Measurements from ENCODE around the gene IQSEC2. TPM values are rescaled to one million over a fixed set of nuclear protein-coding genes. Genes with fewer than 3 reads are reported as not detected.

IQSEC2 gene
- total RNA-seq, 1 experiment from 2014 or later = 6.3 TPM

GRCh38 chrX:53257166-53257565, 24.2 kb downstream of the IQSEC2 start:
- in situ Hi-C loops (cut with HindIII; ENCODE audit: low pct_unique_long_range_greater_than_20kb, low sequenced_read_pairs) = no loop called here
- DNase-seq (ENCODE audit: low read depth, low spot score) = no peak

- in situ Hi-C loops (cut with HindIII; ENCODE audit: low pct_unique_long_range_greater_than_20kb, low sequenced_read_pairs) = no loop called here
- DNase-seq (ENCODE audit: low read depth, low spot score) = no peak
Observed at GRCh38 chrX:53256446-53257041, 24.8 kb downstream of the IQSEC2 start.

GRCh38 chrX:53255738-53256191, 25.6 kb downstream of the IQSEC2 start:
- in situ Hi-C loops (cut with HindIII; ENCODE audit: low pct_unique_long_range_greater_than_20kb, low sequenced_read_pairs) = no loop called here

GRCh38 chrX:53254570-53255461, 26.6 kb downstream of the IQSEC2 start:
- in situ Hi-C loops (cut with HindIII; ENCODE audit: low pct_unique_long_range_greater_than_20kb, low sequenced_read_pairs) = no loop called here
- no peak for DNase-seq (ENCODE audit: low read depth, low spot score)

More at GRCh38 chrX:53255738-53256191, 25.6 kb downstream of the IQSEC2 start:
- DNase-seq (ENCODE audit: low read depth, low spot score) = no peak

GRCh38 chrX:53253293-53254020, 27.9 kb downstream of the IQSEC2 start:
- in situ Hi-C loops (cut with HindIII; ENCODE audit: low pct_unique_long_range_greater_than_20kb, low sequenced_read_pairs) = no loop called here
- no peak for DNase-seq (ENCODE audit: low read depth, low spot score)

- in situ Hi-C loops (cut with HindIII; ENCODE audit: low pct_unique_long_range_greater_than_20kb, low sequenced_read_pairs) = no loop called here
- no peak for DNase-seq (ENCODE audit: low read depth, low spot score)
Observed at GRCh38 chrX:53251307-53251706, 30.1 kb downstream of the IQSEC2 start.

GRCh38 chrX:53250556-53250955, 30.8 kb downstream of the IQSEC2 start:
- in situ Hi-C loops (cut with HindIII; ENCODE audit: low pct_unique_long_range_greater_than_20kb, low sequenced_read_pairs) = no loop called here
- no peak for DNase-seq (ENCODE audit: low read depth, low spot score)

GRCh38 chrX:53249408-53250042, 31.9 kb downstream of the IQSEC2 start:
- in situ Hi-C loops (cut with HindIII; ENCODE audit: low pct_unique_long_range_greater_than_20kb, low sequenced_read_pairs) = no loop called here

GRCh38 chrX:53247928-53248327, 33.5 kb downstream of the IQSEC2 start:
- in situ Hi-C loops (cut with HindIII; ENCODE audit: low pct_unique_long_range_greater_than_20kb, low sequenced_read_pairs) = no loop called here
- DNase-seq (ENCODE audit: low read depth, low spot score) = no peak

More at GRCh38 chrX:53249408-53250042, 31.9 kb downstream of the IQSEC2 start:
- no peak for DNase-seq (ENCODE audit: low read depth, low spot score)

GRCh38 chrX:53246231-53246630, 35.2 kb downstream of the IQSEC2 start:
- DNase-seq (ENCODE audit: low read depth, low spot score) = no peak
- in situ Hi-C loops (cut with HindIII; ENCODE audit: low pct_unique_long_range_greater_than_20kb, low sequenced_read_pairs) = no loop called here

- no peak for DNase-seq (ENCODE audit: low read depth, low spot score)
- in situ Hi-C loops (cut with HindIII; ENCODE audit: low pct_unique_long_range_greater_than_20kb, low sequenced_read_pairs) = no loop called here
Observed at GRCh38 chrX:53244610-53245009, 36.8 kb downstream of the IQSEC2 start.

GRCh38 chrX:53242310-53242709, 39.1 kb downstream of the IQSEC2 start:
- DNase-seq (ENCODE audit: low read depth, low spot score) = no peak
- in situ Hi-C loops (cut with HindIII; ENCODE audit: low pct_unique_long_range_greater_than_20kb, low sequenced_read_pairs) = no loop called here

- DNase-seq (ENCODE audit: low read depth, low spot score) = no peak
- in situ Hi-C loops (cut with HindIII; ENCODE audit: low pct_unique_long_range_greater_than_20kb, low sequenced_read_pairs) = no loop called here
Observed at GRCh38 chrX:53241558-53241957, 39.8 kb downstream of the IQSEC2 start.

- in situ Hi-C loops (cut with HindIII; ENCODE audit: low pct_unique_long_range_greater_than_20kb, low sequenced_read_pairs) = no loop called here
- peak; percentile 23 for DNase-seq (ENCODE audit: low read depth, low spot score)
Observed at GRCh38 chrX:53239474-53239873, 41.9 kb downstream of the IQSEC2 start.

- in situ Hi-C loops (cut with HindIII; ENCODE audit: low pct_unique_long_range_greater_than_20kb, low sequenced_read_pairs) = no loop called here
- no peak for DNase-seq (ENCODE audit: low read depth, low spot score)
Observed at GRCh38 chrX:53237056-53237455, 44.3 kb downstream of the IQSEC2 start.

- in situ Hi-C loops (cut with HindIII; ENCODE audit: low pct_unique_long_range_greater_than_20kb, low sequenced_read_pairs) = no loop called here
- DNase-seq (ENCODE audit: low read depth, low spot score) = no peak
Observed at GRCh38 chrX:53236025-53236679, 45.2 kb downstream of the IQSEC2 start.

GRCh38 chrX:53235566-53235965, 45.8 kb downstream of the IQSEC2 start:
- DNase-seq (ENCODE audit: low read depth, low spot score) = no peak
- in situ Hi-C loops (cut with HindIII; ENCODE audit: low pct_unique_long_range_greater_than_20kb, low sequenced_read_pairs) = no loop called here
